Right ventricle myocardium inferior (tissue), 1 donor: ENCODE measurements around the gene TMEM94. TPM values are rescaled to one million over a fixed set of nuclear protein-coding genes. Genes with fewer than 3 reads are reported as not detected.

ENCODE experiments used
- ATAC-seq: fragments of 200-7000 bp; cut with Tn5 transposase; one replicate; pipeline ENCODE4 v1.9.1; 2020; ENCODE audit warnings: mild to moderate bottlenecking, moderate library complexity
- DNase-seq: peaks from one replicate; pipeline ENCODE4 v3.0.0; 2021; ENCODE audit errors: missing footprints
- intact Hi-C: fragments of 100-400 bp; cut with DNase I; formaldehyde crosslinking; loops from one replicate; pipeline ENCODE4 v1.11.0; 2022
- total RNA-seq: library from RNA; stranded (reverse); fragmentation: NEBNext Ultra II Directional; extraction: Animal tissue kit (Norgen Biotek cat#: 25700); gene quantifications from one replicate; pipeline ENCODE4 v1.2.1, GENCODE V29; 2021
- donor health status: DM: no; HTN: yes; CAD: no; lungs with severe emphysema.

TMEM94 gene
- total RNA-seq, 1 donor from 2014 or later = 50.3 TPM

- intact Hi-C loops = no loop called here
- DNase-seq (no peak), ATAC-seq (no peak)
These were observed 46.4 kb downstream of the TMEM94 start for GRCh38 chr17:75502721-75503329.

- no peak for DNase-seq
- intact Hi-C loops = no loop called here
These were observed 47.0 kb downstream of the TMEM94 start for GRCh38 chr17:75503337-75503950.

GRCh38 chr17:75503976-75504346, 47.5 kb downstream of the TMEM94 start:
- ATAC-seq (no peak), DNase-seq (no peak)
- intact Hi-C loops = no loop called here

More at GRCh38 chr17:75503337-75503950, 47.0 kb downstream of the TMEM94 start:
- ATAC-seq = no peak

- ATAC-seq = no peak
- peak; percentile 65 for DNase-seq
- intact Hi-C loops = no loop called here
These were observed 48.1 kb downstream of the TMEM94 start for GRCh38 chr17:75504347-75505151.

GRCh38 chr17:75505152-75505409, 48.6 kb downstream of the TMEM94 start:
- DNase-seq (no peak), ATAC-seq (no peak)
- intact Hi-C loops = no loop called here

GRCh38 chr17:75505640-75506039, 49.2 kb downstream of the TMEM94 start:
- peak; percentile 35 for DNase-seq
- intact Hi-C loops = no loop called here
- ATAC-seq = no peak

- ATAC-seq = no peak
- peak; percentile 21 for DNase-seq
- intact Hi-C loops = no loop called here
These were observed 49.7 kb downstream of the TMEM94 start for GRCh38 chr17:75506134-75506533.

- intact Hi-C loops = no loop called here
- ATAC-seq (no peak), DNase-seq (peak; percentile 45)
These were observed 50.5 kb downstream of the TMEM94 start for GRCh38 chr17:75506888-75507287.

- intact Hi-C loops = no loop called here
- ATAC-seq = no peak
- peak; percentile 64 for DNase-seq
These were observed 51.6 kb downstream of the TMEM94 start for GRCh38 chr17:75507733-75508719.

- no peak for ATAC-seq
These were observed 52.5 kb downstream of the TMEM94 start for GRCh38 chr17:75508931-75509361.

GRCh38 chr17:75509528-75510258, 53.3 kb downstream of the TMEM94 start:
- peak; percentile 76 for DNase-seq
- intact Hi-C loops = no loop called here
- peak; percentile 14 for ATAC-seq

More at GRCh38 chr17:75508931-75509361, 52.5 kb downstream of the TMEM94 start:
- peak; percentile 62 for DNase-seq
- intact Hi-C loops = no loop called here

- intact Hi-C loops = no loop called here
- DNase-seq (peak; percentile 33), ATAC-seq (no peak)
These were observed 54.8 kb downstream of the TMEM94 start for GRCh38 chr17:75511270-75511609.

GRCh38 chr17:75511610-75512575, 55.5 kb downstream of the TMEM94 start:
- intact Hi-C loops = no loop called here
- ATAC-seq = no peak
- DNase-seq = peak; percentile 58

- peak; percentile 9 for DNase-seq
- no peak for ATAC-seq
- intact Hi-C loops = no loop called here
These were observed 56.6 kb downstream of the TMEM94 start for GRCh38 chr17:75512926-75513640.

GRCh38 chr17:75513641-75514000, 57.2 kb downstream of the TMEM94 start:
- no peak for ATAC-seq
- intact Hi-C loops = no loop called here
- DNase-seq = peak; percentile 47

GRCh38 chr17:75514299-75514918, 58.0 kb downstream of the TMEM94 start:
- no peak for ATAC-seq
- peak; percentile 69 for DNase-seq
- intact Hi-C loops = no loop called here
